Measurements from ENCODE around the gene SNX2.

DNA sequence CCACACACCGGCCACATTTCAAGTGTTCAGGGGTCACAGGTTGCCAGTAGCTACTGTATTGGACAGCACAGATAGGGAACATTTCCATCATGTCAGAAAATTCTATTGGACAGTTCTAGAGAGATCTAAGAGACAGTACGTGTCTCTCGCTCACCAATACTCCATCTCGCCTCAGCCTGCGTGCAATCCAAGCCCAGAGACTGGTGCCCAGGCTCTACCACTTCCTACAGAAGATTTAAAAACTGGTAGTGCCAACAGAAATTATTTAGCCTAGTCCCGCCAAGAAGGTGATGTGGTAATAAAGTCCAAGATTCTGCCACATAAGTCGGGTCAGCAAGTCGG, 390 bp upstream of the SNX2 start:
- TF ChIP-seq, protein P1, sequence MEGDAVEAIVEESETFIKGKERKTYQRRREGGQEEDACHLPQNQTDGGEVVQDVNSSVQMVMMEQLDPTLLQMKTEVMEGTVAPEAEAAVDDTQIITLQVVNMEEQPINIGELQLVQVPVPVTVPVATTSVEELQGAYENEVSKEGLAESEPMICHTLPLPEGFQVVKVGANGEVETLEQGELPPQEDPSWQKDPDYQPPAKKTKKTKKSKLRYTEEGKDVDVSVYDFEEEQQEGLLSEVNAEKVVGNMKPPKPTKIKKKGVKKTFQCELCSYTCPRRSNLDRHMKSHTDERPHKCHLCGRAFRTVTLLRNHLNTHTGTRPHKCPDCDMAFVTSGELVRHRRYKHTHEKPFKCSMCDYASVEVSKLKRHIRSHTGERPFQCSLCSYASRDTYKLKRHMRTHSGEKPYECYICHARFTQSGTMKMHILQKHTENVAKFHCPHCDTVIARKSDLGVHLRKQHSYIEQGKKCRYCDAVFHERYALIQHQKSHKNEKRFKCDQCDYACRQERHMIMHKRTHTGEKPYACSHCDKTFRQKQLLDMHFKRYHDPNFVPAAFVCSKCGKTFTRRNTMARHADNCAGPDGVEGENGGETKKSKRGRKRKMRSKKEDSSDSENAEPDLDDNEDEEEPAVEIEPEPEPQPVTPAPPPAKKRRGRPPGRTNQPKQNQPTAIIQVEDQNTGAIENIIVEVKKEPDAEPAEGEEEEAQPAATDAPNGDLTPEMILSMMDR (IDR thresholded peaks at IDR 0.05), result no peak
- TF ChIP-seq POLR2A (IDR thresholded peaks at IDR 0.05) (no peak), POLR2AphosphoS5 (IDR thresholded peaks at IDR 0.05) (no peak)
